Stimulated activated CD8-positive, alpha-beta memory T cell treated with anti-CD3 and anti-CD28 coated beads, Interleukin-15, amount 100 ng/mL, for 48 hours (primary cell): Measurements from ENCODE around the gene GPC6.

Experiments used
- DNase-seq, 2 donors: peaks; one replicate each; pipeline ENCODE4 v3.0.0-alpha.2; 2020; ENCODE audit warnings: low read depth in 2 of 2

Gene GPC6

DNA sequence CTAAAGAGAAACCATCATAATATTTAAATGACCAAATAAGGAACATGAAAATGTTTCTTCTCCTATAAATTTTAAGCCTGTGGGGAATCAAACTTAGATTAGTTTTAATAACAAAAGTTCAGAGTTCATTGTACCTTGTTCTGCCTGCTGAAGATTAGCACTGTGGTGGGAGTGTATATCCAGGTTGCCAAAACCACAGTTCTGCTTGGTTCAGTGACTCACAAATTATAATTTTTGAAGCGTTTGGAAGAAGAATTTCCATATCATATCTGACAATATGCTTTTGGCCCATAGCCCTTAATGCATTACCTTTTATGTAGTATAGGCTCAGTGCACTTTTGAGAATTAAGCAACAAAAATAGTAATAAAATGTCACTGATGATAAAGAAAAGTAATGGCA lies 545.2 kb downstream of the GPC6 start:
- no peak for DNase-seq

DNA sequence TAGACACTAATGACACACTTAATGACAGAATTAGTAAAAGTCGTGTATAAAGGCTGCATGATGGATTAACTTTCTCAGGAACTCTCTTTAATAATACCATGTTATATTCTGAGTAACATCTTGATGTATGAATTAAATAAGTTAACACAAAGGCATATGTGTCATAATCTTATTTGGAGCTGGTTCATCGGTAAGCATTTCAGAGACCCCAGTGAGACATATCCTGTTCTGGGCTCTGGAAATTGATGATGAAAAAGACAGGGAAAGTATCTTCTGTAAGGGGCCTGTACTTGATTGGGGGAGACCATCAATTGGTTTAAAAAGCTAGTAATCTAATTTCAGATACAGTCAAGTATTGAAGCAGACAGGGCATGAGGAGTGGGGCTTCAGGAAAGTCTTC lies 547.9 kb downstream of the GPC6 start:
- no peak for DNase-seq

DNA sequence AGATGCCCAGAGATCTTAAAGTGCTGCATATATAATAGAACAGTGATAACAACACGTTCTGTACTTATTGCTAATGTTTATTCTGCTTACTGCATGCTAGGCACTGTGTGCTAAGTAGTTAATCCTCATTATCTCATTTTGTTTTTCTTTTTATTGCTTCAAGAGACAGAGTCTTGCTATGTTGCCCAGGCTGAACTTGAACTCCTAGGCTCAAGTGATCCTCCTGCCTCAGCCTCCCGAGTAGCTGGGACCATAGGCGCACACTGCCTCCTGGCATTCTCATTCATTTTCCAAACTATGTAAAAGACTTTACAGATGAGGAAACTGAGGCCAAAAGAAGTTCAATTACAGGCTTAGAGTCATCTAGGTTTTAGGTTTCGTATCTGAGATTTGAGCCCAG lies 548.4 kb downstream of the GPC6 start:
- no peak for DNase-seq

DNA sequence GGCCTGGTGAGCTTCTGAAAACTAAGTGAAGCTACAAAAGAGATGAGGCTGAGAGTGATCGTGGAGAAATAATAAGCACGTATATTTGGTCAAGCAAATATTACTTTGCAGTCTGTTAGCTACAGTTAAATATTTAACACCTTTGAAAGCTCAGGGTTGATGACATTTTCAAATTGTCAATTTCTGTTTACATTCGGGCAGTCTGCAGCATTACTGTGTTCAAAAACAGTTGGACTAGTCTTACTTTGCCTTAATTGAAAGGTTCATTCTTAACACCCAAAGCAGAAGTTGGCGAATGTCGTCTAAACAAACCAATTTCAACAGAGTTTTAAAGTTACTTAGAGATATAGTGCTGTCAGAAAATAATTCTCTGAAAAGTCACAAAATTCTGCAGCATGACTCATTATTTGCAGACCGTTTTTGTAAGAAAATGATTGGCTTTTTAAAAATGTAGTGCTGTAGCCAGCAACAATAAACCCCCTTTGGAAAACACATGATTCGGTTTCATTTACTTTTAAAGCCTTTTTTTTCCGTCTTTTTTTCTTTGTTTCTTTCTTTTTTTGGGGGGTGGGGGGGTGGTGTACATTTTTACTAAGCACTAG lies 549.0 kb downstream of the GPC6 start:
- no peak for DNase-seq

DNA sequence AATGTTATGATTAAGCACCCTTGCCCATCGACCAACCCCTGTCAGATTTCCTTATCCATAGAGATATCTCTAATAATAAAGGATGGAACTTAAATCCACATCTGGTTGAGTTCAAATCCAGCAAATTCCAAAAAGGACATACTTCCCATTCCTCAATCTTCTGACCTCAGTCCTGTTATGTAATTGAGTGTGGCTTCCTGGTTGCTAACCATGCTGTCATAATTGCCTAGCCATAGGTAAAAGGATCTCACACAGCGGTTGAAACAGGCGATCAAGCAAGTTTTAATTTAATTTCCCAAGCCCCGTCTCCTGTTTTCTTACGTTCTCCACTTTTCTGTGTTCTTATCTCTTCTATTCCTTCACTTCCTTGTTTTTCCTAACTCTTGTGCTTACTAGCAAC lies 550.3 kb downstream of the GPC6 start:
- DNase-seq = no peak

DNA sequence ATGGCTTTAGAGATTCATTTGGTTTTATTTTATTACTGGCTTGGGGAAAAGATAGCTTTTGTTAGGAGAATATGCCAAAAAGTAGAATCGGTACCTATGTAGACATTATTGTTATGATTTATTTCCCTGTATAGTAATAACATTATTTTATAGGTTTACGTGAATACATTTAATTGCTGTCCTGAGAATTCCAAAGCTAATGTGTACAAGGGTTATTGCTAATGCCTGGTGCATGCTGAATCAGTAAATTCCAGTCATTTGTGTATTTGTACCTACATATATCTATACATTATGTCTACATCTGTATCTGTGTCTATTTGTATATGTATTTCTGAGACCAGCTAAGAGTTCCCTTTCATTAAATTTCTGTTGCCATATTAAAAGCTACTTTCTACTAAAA lies 550.9 kb downstream of the GPC6 start:
- no peak for DNase-seq

DNA sequence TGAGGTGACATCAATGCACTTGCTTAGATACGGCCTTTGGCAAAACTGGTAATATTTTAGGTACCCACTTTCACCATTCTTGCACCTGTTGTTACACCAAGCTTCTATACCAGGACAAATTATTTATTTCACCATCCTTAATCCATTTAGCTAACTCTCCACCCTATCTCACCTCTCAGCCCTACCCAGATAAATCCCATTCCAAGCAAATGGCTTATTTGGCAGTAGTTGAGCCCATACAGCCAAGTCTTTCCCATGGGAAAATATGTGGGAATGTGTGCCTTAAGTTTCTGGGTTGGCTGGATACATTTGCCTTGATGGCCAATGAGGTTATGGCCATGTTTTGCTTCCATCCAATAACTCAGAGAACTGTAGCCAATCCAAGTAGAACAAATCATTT lies 551.9 kb downstream of the GPC6 start:
- DNase-seq = no peak

DNA sequence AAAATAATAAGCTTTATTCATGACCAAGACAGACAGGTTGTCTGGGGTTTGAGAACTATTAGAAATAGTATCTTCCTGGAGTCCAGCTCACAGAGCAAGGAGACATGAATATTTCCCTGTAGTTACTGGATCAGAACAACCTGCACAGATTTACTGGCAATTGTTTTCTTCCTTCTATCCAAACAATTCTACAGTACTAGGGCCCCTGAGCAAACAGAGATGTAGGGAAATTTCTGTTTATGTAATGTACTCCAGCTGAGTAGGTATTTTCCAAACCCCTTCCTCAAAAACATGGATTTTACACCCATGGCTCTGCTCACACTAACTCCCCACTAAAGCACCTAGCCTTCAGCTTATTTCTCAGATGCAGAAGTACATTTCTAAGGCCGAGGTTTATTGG lies 557.6 kb downstream of the GPC6 start:
- DNase-seq = no peak

DNA sequence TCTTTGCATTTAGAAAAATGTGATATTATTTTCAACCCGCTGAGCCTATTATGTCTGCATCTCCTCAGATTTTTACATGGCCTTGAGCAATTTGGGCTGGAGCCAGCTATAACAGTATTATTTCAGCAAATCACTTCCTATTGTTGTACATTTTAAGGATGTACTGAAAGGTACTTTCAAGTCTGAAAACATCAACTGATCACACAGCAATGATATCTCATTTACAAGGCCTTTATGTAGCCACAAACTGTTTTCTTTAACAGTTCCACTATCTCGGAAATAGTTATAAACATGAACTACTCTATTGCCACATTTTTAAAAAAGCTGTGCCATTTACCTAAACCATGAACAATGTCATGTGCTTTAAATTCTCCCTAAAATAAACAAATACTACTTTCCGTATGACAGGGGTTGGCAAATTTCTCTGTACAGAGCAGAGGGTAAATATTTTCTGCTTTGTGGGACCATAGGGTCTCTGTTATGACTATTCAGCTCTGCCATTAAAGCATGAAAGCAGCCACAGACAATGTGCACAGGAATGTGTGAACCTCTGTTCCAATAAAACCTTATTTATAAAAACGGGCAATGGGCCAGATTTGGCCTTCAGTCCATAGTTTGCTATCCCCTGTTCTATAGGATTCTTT lies 560.4 kb downstream of the GPC6 start:
- DNase-seq = no peak

DNA sequence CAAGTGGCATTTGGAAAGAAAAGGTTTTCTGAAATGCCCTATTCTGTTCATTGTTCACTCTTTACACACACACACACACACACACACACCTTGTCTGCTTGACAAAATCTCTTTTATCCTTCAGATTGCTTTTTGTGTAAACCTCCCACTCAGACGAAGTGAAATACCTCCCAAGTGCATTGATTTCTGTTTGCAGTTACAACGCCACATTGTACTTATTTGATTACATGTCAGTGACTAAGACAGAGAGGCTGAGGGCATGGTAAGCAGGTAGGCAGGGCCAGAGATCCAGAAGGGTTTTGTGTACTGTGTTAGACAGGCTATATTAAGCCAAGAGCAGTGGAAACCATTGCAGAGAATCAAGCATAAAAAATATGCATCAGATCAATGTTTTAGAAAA lies 561.8 kb downstream of the GPC6 start:
- DNase-seq = no peak

DNA sequence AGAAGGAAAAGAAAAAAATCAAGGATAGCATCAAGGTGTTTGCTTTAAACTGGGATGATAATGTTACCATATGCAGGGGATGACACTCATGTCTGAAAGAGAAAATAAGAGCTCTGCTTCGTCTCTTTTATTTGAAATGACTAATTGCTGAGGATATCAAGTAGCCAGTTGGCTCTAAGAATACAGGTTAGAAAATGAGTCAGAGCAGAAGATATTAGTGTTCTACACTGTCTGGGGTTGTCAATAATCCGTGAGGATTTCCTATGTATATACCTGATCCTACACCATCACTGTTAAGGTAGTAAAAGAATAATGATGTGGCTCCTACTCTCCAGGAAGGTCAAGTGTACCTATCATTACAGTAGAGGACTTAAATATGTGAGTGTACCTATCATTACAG lies 562.5 kb downstream of the GPC6 start:
- no peak for DNase-seq

DNA sequence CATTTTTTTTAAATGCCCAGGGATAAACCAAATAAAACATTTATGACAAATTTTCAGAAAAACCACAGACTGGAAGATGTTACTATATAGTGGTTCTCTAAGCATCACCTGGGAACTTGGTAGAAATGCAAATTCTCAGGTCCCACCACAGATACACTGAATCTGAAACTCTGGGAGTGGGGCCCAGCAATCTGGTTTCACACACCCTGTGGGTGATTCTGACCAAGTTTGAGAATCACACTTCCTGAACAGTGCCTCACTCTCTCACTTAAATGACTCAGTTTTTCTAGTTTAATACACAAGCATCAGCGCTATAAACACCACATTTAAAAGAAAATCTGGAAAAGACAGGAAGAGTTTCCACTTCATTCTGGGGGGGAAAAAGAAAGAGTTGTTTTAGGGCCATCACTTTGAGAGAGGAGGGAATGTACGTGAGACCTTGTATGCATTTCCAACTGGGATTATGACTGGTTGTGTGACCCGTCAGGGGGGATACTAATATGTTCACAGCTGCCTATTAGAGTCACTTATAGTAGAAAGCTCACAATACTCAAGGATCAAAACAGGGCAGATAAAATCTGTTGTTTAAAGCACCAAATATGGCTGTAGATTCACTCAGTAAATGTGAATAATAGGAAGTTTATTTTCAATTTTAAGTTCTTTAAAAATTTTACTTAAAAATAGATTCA lies 567.7 kb downstream of the GPC6 start:
- peak; percentile 56 to 62 for DNase-seq

DNA sequence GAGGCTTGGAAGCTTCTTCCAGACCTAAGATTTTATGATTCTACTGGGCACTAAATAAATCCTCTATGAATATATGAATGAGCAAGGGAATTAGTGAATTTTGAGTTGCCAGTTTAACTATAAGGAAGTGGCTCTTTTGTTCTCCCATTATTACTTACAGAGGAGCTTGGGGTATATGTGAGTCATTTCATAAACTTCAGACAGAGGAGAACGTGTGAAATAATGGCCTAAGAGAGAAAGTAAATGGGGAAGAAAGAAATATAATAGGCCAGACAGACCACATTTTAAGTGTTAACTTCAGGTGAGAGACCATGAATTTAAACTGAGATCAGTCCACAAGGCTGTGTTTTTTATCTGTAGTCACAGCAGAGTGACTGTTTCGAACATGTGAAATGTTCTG lies 570.9 kb downstream of the GPC6 start:
- DNase-seq = no peak

DNA sequence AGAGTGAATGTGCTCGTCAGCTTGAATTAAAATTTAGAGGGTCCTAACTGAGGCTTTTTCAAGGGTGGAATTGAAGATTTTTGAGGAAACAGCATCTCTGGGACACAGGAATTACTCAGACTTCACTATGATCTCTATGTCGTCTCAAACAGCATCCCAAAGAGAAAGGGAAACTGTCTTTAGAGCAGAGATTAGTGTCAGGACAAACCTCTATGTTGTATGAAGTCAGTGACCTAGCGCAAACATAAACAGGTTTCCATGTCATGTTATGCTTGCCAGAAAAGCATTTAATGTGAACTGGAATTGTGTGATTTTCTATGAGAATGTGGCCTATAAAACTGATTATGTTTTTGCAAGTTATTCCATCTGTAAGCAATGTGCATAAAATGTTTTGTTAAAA lies 573.7 kb downstream of the GPC6 start:
- no peak for DNase-seq

DNA sequence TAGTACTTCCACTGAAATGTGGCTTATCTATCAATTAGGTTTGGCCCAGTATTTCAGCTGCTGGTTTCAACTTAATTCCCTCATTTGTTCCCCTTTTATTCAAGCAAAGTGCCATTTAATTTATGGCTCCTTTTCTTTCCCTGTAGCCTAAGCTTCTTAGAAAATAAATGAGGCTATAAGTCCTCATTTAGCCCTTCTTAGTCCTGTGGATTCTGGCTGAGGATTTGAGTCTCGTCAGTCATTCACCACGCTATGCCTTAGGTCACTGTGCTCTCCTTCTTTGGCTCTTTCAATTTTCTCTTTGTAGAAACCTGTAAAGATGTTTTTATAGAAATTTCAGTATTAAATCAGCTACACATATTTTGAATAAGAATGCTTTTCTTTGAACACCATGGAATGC lies 579.1 kb downstream of the GPC6 start:
- DNase-seq = no peak

DNA sequence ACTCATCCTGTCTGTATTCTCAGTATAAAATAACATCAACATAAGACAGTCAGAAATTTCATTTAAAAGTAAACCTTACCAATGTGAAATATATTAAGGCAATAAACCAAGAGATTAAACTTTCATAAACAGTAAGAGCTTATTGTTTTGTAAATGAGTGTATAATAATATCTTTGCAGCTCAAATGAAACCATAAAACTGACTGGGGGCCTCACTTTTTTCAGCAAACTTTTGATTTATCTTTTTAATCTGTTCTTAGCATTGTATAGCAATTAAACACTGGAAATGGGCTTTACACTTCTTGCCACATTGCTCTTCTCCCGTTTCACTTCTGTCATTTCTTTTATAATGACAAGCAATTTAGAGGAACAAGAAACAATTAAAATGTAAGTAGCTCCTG lies 580.3 kb downstream of the GPC6 start:
- no peak for DNase-seq

DNA sequence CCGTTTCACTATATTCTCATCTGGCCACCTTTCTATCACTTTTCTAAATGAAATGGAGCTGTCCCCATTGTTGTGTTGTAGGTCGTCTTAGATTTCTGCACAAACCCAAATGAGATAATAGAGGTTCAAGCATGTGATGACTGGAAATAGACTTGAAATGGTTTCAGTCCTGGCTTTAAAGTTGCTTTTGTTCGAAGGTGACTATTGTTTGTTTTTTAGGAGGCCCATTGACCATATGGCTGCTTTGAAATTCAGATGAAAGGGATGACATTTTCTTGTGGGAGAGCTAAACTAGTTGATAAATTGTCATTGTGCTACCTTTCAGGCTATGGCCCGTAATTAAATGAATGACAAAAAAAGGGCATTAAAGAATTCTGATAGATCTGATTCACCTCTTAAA lies 583.7 kb downstream of the GPC6 start:
- no peak for DNase-seq

DNA sequence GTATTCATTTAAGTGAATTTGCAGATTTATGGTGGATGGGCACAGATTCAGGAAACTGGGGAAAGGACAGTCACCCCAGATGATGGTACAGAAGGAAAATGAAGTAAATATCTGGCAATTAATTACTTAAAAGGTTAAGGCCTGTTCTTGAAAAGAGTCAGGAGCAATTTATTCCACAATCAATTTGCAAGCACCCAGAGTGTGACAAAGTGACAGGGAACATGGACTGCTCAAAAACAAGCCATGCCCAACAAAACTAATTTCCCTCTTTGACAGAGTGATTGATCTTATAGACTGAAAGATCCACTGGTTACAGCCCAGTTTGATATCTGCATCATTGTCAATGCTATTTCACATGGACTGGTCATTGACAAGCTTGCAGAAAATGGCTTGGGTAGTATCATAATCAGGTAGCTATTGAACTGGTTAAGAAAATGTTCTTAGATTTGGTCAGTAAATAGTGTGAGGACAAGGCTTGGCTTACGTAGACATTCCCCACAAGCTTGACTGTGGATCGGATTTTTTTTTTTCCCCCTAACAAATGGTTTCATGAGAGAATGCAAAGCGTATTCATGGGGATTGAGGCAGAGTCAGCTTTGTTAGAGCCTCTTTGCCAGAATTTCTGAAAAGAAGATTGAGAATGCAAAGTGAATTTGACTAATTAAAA lies 584.6 kb downstream of the GPC6 start:
- DNase-seq = no peak

DNA sequence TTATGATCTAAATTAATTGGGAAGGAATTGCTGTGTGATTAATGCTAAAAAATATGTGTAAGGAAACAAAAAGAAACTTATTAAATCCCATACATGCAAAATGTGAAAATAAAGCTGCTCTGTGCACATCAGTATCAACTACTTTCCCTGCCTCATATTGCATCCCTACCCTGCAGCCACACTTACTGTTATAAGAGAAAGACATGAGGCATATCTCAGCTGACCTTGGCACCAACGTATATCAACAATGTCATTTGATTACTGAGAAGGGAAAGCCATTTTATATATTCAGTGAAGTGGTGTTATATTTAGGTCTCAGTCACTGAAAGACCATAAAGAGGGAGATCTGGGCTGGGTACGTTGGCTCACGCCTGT lies 585.1 kb downstream of the GPC6 start:
- no peak for DNase-seq

DNA sequence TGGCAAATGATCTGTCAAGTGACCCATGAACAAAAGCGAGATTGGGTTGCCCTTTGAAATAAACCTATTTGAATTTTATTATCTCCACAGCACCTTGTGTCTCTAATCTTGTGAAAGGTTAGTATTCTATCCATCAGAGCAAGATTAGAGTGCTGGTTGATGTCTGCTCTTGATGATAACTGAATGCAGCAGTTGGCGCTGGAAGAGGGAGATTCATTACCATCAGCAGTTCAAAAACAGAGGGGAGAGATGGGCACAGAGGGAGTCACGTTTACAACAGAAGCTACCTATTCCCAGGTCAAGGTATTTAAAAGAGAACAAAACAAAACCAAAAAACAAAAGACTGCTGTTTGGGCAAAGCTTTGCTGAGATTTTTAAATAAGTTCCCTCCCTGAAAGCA lies 588.1 kb downstream of the GPC6 start:
- no peak for DNase-seq

DNA sequence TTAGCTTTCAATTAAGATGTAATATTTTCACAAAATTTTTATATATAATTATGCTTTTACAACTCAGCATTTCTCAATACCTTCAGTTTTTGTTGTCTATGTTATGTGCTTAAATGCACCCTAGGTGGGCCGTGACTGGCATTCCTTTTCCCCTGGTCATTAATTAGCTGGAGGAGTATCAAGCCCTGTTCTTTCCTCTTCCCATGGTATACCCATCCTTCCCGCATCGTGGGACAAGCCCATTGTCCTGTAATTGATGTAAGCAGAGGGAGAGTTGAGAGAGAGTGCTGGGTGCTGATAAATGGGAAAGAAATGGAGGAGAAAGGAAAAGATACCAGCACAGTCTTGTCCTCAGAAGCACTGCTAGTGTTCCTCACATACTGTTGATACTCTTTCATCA lies 591.7 kb downstream of the GPC6 start:
- no peak for DNase-seq

DNA sequence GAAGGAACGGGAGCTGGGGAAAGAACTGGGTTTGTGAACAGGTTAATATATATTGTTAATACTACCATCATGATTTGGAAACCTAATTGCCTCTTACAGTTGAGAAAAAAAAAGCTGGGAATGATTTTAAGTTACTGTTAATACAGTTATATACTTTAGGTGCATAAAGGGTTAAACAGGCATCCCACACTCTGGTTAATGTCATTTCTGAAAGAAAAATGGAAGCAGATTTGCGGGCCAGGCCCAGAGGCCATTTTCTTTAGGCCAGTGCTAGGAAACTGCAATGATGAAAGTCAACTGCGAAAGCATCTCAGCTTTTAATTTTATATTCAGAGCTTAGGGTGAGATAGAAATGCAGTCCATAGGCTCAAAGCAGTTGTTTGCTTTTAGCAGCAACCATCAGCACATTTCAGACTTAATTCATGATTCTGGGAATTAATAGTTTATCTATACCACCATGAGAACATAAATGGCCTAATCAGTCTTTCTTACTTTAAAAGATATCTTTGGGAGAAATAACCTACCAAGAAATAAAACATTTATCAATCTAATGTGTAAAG lies 592.8 kb downstream of the GPC6 start:
- no peak for DNase-seq

DNA sequence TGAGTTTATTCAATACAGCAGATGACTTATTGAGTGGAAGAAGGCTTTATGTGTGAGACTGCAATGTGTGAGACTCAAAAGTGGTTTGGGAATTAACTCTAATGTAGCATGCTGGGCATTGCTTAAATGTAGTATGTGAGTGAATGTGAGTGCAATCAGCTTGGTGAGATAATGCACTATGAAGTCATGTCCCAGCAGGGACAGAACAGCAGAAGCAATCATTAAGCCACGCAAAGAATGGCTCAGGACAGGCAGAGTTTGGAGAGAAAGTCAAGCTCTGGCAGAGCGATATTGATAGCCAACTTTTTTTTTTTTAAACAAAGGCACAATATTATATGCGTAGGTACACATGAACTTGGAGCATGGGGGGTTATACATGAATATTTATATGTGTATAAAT lies 597.7 kb downstream of the GPC6 start:
- DNase-seq = no peak
